K562 (cell line): ENCODE data around the gene PET100.

ENCODE experiments used
- CEBPB ChIP-seq: fragments of 450-650 bp; IDR thresholded peaks from 2 replicates; pipeline ENCODE4 v1.6.1; 2016; ENCODE audit warnings: missing genetic modification characterization, missing compliant biosample characterization
- CHCHD3 ChIP-seq: fragments of 250-450 bp; sonication (Bioruptor Pico); IDR thresholded peaks from 2 replicates; pipeline ENCODE4 v2.1.2; 2022; ENCODE audit warnings: mild to moderate bottlenecking
- HDGF ChIP-seq: fragments of 450-650 bp; IDR thresholded peaks from 2 replicates; pipeline ENCODE4 v1.6.1; 2016
- HIVEP1 ChIP-seq: fragments of 250-450 bp; sonication (Bioruptor Pico); IDR thresholded peaks from 2 replicates; pipeline ENCODE4 v1.4.0; 2020; ENCODE audit warnings: mild to moderate bottlenecking
- MYC ChIP-seq, 2 experiments: fragments of 250-450 bp in 1 of 2; sonication (Bioruptor Pico) in 1 of 2; IDR thresholded peaks; 2 replicates each; pipeline versions ENCODE4 v1.5.1 to v1.6.1; 2012 to 2021; ENCODE audit warnings: low read depth in 2 of 2, borderline replicate concordance in 1 of 2, improper control_type of control experiment in 1 of 2, low read length in 1 of 2, mild to moderate bottlenecking in 1 of 2, moderate library complexity in 1 of 2
- POLR2AphosphoS5 ChIP-seq: IDR thresholded peaks from 2 replicates; pipeline ENCODE4 v1.6.1; 2011; ENCODE audit warnings: mild to moderate bottlenecking, low read depth, low read length, moderate library complexity; ENCODE audit not compliant: control insufficient read depth, insufficient read depth
- ZBTB11 ChIP-seq, 3 experiments: fragments of 200-800 bp in 1 of 3; fragments of 250-450 bp in 1 of 3; fragments of 450-650 bp in 1 of 3; sonication (Bioruptor Pico) in 1 of 3; sonication (Bioruptor generic) in 1 of 3; formaldehyde crosslinking in 1 of 3; IDR thresholded peaks; 2 replicates each; pipeline versions ENCODE4 v1.6.1 to v1.8.0; 2016 to 2022; ENCODE audit warnings: mild to moderate bottlenecking in 2 of 3, missing genetic modification characterization in 2 of 3, missing compliant biosample characterization in 1 of 3, moderate library complexity in 1 of 3
- ZNF589 ChIP-seq: fragments of 200-800 bp; sonication (Bioruptor generic); IDR thresholded peaks from 2 replicates; pipeline ENCODE4 v1.6.1; 2016; ENCODE audit warnings: low read depth, missing genetic modification characterization, missing compliant biosample characterization
- TF ChIP-seq, protein P1 (sequence below), 2 experiments: fragments of 250-450 bp in 1 of 2; fragments of 450-650 bp in 1 of 2; sonication (Bioruptor Pico) in 1 of 2; IDR thresholded peaks; 2 replicates each; pipeline versions ENCODE4 v1.6.1 to v1.8.0; 2016 to 2021; ENCODE audit warnings: mild to moderate bottlenecking in 2 of 2, moderate library complexity in 2 of 2, missing compliant biosample characterization in 1 of 2, missing genetic modification characterization in 1 of 2

- TF ChIP-seq HIVEP1 (CRISPR knock-in tag) (no peak), POLR2AphosphoS5 (no peak), MYC (IDR thresholded peaks at IDR 0.05; ENCODE audit: low read depth, low read length) (no peak), MYC (CRISPR knock-in tag; IDR thresholded peaks at IDR 0.05; ENCODE audit: borderline replicate concordance, low read depth) (no peak), ZNF589 (CRISPR knock-in tag) (no peak), HDGF (no peak), ZBTB11 (CRISPR knock-in tag; IDR thresholded peaks at IDR 0.05) (no peak), CHCHD3 (no peak), CEBPB (tag) (no peak)
- TF ChIP-seq, protein P1, sequence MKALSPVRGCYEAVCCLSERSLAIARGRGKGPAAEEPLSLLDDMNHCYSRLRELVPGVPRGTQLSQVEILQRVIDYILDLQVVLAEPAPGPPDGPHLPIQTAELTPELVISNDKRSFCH (CRISPR knock-in tag; IDR thresholded peaks at IDR 0.05), result no peak
- TF ChIP-seq, protein P1 (tag; IDR thresholded peaks at IDR 0.05), result no peak
These were observed 21.6 kb upstream of the PET100 start for GRCh38 chr19:7607874-7608560.
